Retina (tissue), 1 donor: ENCODE results near the gene TRIM32.

Source experiments
- DNase-seq: peaks from one replicate; pipeline ENCODE4 v3.0.0-alpha.2; 2016

TRIM32 gene, protein sequence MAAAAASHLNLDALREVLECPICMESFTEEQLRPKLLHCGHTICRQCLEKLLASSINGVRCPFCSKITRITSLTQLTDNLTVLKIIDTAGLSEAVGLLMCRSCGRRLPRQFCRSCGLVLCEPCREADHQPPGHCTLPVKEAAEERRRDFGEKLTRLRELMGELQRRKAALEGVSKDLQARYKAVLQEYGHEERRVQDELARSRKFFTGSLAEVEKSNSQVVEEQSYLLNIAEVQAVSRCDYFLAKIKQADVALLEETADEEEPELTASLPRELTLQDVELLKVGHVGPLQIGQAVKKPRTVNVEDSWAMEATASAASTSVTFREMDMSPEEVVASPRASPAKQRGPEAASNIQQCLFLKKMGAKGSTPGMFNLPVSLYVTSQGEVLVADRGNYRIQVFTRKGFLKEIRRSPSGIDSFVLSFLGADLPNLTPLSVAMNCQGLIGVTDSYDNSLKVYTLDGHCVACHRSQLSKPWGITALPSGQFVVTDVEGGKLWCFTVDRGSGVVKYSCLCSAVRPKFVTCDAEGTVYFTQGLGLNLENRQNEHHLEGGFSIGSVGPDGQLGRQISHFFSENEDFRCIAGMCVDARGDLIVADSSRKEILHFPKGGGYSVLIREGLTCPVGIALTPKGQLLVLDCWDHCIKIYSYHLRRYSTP

DNA sequence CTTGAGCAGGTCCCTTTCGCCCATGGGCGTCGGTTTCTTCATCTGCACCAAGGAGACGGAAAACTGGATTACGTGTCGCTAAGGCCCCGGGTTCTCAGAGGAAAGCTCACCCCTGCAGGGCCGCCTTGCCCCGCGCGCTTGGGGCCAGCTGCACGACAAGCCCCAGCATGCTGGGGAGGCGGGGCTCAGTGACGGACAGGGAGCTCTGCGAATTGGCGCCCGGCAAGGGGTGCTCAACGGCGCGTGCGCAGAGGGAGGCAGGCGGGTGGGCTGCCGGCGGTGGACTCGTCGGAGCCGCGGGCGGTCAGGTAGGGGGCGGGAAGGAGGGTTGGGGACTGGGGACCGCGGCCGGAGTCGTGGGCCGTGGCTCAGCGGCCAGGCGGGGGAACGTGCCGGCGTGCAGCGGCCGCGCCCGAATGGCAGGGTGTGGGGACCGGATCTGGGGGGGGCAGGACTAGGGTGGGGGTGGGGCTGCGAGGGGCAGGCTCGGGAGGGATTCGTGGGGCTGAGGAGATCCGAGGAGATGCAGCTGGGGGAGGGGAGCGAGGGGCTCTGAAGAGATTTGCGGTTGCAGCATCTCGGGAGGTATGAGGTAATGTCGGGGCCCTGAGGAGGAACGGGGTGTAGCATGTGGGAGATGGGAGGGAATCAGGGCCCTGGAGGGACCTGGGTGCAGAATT is at the start of gene TRIM32:
Gene TRIM32 (plus strand): TSS at position 232 of the 680 bp plus-strand sequence. CDS start 10,438 bp downstream, outside the sequence.
- DNase-seq, result peak; percentile 96

DNA sequence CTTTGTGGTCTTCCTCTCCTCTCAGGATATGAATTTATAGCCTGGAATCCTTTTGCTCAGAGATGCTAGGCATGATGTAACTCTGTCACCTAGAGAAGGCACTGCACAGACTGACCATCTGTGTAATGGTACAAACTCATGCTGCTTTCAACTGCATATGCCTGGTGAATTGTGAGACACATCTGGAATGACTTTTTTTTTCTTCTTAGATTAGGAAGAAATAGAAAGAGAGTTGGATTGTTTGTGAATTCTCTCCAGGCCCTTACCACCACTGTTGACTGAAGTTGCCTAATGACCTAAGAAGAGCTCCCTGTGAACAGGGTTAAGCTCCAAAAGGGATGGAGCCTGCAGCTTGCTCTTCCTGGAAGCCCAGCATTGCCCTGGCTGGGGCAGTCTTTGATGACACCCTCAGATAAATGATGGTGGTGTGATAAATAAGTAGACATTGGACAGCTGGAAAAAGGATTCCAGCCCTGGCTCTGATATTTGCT is 47.8 kb upstream of the TRIM32 start:
- DNase-seq, result no peak

GRCh38 chr9:116641292-116642059 is 45.6 kb upstream of the TRIM32 start:
- no peak for DNase-seq

GRCh38 chr9:116643691-116644090 is 43.4 kb upstream of the TRIM32 start:
- no peak for DNase-seq

DNA sequence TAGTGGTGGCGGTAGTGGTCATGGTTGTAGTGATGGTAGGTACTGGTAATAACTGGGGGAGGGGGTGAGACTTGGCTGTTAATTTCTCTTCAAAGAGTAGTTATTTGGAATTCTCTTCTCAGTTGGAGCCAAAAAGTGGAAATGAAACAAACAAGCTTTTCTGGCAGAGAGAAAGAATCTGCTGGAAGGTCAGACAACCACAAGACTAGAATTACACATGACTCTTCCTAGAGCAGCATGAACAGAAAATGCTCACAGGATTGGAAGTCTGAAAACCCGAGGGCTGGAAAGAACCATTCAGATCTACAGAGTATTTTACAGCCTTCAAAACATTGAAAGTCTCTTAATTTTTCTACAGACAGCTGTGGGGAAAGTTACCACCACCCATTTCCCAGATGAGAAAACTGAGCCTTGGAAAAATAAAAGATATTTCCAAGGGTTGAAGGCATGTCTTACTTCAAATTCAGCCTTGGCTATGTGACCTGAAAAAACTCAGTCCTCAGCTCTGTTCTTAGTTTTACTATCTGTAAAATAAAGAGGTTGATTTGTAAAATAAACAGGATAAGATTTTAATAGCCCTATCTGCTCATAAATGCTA is 42.9 kb upstream of the TRIM32 start:
- no peak for DNase-seq

GRCh38 chr9:116646661-116647514 is 40.2 kb upstream of the TRIM32 start:
- peak; percentile 27 for DNase-seq

DNA sequence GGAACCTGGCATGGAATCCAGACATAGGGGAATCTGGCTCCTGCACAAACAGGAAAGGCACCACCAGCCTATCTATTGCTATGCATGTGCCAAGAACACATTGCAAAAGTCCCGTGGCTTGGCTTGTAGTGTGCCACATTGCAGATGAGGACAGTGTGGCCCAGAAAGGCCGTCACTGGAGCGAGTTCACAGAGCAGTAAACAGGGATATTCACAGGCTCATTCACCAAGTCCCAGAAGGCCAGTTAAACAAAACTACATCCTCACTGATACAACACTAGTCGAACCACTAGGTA is 39.6 kb upstream of the TRIM32 start:
- DNase-seq, result no peak

DNA sequence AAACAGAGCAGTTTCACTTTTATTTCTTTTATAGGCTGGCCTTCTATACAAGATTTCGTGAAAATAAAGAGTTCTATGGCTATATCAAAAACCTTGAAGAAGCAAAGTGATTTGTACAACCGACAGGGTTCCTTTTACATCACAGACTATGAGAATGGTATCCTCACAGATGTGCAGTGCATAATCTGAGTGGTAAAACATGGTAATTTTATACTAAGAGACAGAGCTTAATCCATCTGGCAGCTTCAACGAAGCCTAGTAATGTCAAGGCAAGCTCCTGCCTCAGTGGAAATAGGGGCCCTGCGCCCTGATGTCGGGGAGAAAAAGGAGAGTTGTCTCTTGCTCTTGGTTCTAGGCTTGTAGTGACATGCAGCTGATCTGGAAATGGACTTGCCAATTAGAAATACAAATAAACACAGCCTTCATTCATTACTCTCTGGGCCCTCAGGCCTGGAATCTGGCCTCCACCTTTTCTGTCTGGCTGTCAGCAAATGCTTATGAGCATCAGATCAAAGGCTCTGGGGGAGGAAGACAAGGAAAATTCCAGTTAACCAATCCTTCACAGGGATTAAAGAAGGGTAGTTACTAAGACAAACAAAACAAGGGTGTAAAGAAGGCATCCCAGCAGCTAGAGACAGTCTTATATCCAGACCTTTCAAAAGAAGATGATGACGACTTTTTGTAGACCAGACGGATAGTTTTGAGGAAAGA is 33.6 kb upstream of the TRIM32 start:
- DNase-seq, result no peak

DNA sequence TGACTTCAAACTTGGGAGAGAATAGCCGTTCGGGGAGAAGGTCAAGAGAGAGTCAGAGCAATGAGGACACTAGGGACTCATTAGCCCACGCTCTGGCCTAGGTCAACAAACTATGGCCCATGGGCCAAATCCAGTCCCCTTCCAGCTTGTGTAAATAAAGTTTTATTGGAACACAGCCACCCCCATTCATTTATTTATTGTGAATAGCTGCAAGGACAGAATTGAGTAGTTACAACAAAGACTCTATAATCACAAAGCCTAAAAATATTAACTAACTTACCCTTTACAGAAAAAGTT is 33.1 kb upstream of the TRIM32 start:
- no peak for DNase-seq

DNA sequence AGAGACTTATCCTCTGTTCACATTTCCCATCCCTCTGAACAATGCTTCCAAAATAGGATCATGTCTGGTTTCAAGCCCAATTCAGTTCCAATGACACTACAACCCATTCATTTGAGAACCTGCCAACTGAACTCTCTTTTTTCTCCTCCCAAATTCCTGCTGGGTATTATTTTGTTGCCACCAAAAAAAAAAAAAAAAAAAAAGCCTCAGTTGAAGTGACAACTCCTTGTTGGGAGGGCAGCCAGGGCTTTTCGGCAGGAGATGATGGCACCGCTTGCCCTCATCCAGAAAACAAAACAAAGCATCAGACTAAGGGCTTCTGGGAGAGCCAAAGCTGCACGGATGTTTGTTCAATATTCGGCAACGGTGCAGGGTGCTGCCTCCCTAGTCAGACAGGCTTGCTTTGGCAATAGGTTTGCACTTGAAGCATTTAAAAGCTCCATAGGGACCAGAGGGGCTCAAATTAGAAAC is 30.6 kb upstream of the TRIM32 start:
- no peak for DNase-seq

DNA sequence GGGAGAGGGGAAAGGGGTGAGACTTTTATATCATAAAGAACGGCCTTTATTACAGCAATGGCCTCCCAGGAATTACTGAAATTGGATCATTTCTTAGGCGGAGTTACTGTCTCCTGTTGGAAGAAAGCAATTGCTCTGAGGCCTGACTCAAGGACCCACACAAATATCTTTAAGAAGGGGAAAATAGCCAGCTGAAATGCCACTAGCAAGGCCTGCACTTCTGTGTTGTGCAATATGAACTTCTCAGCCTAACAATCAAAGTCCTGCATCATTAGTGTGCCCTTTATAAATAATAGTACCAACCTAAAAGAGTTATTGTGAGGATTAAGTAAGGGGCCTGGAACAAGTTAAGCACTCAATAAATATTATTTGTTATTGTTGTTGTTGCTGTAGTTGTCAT is 30.1 kb upstream of the TRIM32 start:
- DNase-seq, result no peak

DNA sequence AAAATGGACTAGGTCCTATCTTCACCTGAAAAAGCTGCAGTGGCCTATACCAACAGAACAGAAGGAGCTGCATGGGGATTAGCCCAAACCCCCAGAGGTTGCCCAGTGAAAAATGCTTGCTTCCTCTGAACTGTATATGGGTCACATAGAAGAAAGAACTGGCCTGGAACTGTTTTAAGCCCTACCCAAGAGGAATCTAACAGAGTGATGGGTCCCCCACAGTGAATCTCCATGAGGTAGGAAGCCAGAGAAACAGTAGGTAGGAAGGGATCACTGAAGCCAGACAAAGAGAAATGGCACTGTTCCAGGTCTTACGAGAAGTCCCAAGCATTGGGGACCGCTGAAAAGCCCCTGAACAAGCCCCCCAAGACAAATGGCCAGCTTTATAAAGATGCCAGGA is 28.8 kb upstream of the TRIM32 start:
- no peak for DNase-seq

DNA sequence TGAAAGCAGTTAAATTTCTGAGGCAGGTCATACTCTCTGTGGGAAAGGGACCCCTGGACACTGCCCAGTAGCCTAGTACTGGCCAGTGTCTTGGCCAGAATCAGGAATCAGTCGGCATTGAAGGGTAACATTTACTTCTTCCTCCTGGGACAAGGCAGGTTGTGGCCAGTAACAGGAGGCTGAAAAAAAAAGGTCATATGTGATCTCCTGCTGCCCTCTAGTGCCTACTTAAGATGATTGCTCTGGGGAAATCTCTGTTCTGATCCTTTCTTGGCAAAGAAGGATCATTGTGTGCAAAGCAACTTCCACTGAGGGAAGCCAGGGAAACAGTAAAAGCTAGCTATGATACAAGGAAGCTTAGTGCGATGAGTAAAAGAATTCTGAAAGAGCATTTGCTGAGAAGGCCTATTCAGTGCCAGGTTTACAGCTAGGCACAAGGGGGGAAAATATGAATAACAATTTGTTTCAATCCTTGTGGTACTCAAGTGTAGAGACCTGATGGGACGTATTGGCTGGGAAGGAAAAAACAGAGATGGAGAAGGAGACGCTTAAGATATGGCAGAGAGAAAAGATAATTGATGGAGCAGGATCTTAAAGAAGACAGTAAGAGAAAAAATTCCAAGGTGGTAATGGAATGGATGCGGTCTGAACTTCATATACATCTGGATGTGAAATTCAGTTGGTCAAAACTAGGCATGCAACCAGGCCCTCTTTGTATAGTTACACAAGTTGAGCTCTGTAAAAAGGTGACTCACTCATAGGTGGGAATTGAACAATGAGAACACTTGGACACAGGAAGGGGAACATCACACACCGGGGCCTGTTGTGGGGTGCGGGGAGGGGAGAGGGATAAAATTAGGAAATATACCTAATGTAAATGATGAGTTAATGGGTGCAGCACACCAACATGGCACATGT is 25.8 kb upstream of the TRIM32 start:
- peak; percentile 56 for DNase-seq

DNA sequence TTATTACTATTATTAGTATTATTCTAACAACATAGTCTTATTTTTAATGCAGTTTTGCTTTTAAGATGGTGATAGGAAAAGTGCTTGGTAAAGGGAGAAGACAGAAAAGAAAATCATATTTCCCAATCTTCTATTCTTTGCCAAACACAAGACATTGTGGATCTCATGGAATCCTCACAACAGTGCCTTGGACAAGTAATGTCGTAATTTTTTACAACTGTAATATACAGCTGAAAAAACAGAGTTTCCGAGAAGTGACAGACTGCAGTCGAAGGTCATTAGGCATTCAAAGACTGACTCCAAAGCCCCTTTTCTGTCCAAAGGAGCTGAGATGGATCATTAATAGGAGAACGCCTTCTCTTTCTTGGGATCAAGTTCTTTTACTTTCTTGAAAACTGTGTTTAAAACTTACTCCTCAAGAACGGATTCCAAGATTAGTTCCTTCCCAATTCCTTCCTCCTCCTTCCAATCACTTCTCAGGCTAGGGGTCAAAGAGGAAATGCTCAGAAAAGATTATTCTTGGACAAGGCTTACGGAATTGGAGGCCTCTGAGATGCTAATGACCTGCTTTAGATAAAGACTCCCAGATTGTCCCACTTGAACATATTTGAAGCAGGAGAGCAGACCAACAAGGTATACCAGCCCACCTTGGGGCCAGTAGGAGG is 24.3 kb upstream of the TRIM32 start:
- DNase-seq, result no peak

GRCh38 chr9:116663581-116663980 is 23.5 kb upstream of the TRIM32 start:
- DNase-seq, result no peak

DNA sequence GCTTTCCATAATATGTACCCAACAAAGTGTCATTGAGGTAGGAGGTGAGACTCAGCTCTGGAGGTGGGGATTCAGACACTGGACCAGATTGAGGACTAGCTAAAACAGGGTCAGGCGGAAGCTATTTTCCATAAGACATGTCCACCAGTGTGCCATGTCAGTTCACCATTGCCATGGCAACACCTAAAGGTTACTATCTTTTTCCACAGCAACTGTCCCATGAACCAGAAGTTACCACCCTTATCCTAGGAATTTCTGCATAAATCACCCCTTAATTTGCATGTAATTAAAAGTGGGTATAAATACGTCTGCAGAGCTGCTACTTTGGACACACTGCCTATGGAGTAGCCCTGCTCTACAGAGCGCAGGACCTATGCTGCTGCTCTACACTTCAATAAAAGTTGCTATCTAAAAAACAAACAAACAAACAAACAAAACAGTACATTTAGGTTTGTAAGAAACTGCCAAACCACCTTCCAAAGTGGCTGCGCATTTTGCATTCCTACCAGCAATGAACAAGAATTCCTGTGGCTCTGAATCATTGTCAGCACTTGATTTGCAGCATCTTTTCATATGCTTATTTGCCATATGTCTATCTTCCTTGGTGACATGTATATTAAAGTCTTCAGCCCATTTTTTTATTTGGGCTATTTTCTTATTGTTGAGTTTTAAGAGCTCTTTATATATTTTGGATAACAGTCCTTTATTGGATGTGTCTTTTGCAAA is 18.0 kb upstream of the TRIM32 start:
- DNase-seq, result no peak

GRCh38 chr9:116671605-116672004 is 15.5 kb upstream of the TRIM32 start:
- DNase-seq, result no peak

GRCh38 chr9:116673375-116673774 is 13.7 kb upstream of the TRIM32 start:
- no peak for DNase-seq
